Renal cortical epithelial cell (primary cell): ENCODE data around the gene TLN1. TPM values are rescaled to one million over a fixed set of nuclear protein-coding genes. Genes with fewer than 3 reads are reported as not detected.

ENCODE experiments used
- DNase-seq: peaks from one replicate; pipeline ENCODE4 v3.0.0-alpha.2; 2011; ENCODE audit warnings: low read depth
- total RNA-seq: library from RNA; depleted of rRNA; stranded (reverse); fragments of >200 nt; gene quantifications from 2 replicates; pipeline ENCODE4 v1.2.3, GENCODE V29; 2014

Gene TLN1
- total RNA-seq, 1 donor from 2014 or later, result 772 TPM

- DNase-seq, result no peak
Observed at GRCh38 chr9:35755071-35755470, 23.1 kb upstream of the TLN1 start.

- DNase-seq, result no peak
Observed at GRCh38 chr9:35754264-35754663, 22.3 kb upstream of the TLN1 start, which contains the start of gene MSMP. TSS of gene MSMP (minus strand) at chr9:35754276. CDS start at chr9:35754129, 147 bp downstream.

GRCh38 chr9:35753466-35753865 lies 21.5 kb upstream of the TLN1 start:
- DNase-seq, result no peak

DNA sequence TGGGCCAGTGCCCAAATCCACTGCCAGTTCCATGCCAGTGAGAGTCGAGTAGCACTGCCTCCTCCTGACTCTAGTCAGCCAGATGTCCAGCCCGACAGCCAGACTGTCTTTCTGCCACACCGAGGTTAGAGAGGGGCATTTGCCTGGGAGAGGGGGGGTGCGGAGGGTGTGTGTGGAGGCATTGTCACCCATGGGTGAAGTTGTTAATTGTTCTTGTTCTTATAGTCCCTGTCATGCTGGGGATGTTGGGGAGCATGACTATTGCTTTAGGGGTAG lies 18.2 kb upstream of the TLN1 start:
- DNase-seq, result no peak

DNA sequence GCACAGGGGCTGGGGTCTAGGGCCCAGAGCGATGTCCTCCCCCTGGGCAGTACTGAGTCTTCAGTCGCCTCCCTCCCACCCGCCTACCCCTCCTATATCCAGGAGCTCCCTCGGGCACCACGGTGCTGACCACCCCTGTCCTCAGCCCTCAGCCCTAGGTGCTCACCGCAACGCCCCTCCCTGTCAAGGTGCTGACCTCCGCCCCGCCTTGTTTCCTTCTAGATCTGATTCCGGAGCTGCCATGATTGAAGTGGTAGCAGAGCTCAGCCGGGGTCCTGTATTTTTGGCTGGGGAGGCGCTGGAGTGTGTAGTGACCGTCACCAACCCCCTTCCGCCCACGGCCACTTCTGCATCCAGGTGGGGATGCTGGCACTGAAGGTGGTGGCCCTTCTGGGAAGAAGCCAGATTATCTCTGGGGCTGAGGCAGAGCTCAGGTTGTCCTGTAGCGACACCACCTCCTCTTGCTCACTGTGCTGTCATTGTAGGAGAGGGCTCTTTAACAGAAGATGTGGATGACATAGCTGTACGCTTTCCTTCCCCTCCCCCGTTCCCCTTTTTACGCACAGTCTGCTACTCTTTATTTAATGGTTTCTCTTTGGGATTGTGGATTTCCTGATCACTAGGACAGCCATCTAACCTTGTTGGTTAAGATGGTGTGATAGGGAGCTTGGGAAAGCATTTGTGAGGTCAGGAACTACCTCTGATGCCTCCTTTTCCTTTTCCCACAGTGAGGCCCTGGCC lies 17.7 kb upstream of the TLN1 start:
- DNase-seq, result no peak

- peak; percentile 46 for DNase-seq
Observed at GRCh38 chr9:35748858-35749514, 17.0 kb upstream of the TLN1 start, which contains the start of the genes GBA2 and RGP1. TSS of gene GBA2 (minus strand) at chr9:35749228. CDS start at chr9:35748704, 524 bp downstream. TSS of gene RGP1 (plus strand) at chr9:35749287. CDS start at chr9:35749756, 469 bp downstream.

DNA sequence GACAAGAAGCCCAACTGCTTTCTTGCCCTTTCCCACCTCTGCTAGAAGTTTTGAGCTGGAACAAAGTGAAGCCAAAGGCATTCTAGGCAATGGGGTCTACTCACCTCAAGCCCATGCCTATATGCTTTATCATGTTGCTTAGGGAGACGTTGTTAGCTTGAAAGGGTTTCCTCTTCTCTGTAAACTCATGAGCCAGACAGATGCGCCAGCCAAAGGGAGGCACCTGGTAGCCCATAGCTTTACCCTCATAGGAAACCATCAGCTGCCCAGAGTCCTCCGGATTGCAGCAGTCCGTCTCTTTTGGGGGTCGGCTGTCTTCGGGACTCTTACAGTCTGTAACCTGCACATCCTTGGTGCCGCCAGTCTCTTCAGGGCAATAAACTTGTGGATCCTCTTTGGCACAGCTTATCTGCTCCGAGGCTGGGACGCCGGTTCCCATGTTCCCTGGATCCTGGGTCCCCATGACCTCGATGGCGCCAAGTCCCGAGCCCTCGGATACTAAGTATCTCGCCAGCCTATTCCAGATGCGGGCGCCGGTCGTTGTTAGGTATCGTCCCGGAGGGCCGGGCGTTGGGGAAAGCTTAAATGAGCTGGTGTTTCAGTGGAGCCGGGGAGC lies 16.4 kb upstream of the TLN1 start:
- DNase-seq, result no peak

DNA sequence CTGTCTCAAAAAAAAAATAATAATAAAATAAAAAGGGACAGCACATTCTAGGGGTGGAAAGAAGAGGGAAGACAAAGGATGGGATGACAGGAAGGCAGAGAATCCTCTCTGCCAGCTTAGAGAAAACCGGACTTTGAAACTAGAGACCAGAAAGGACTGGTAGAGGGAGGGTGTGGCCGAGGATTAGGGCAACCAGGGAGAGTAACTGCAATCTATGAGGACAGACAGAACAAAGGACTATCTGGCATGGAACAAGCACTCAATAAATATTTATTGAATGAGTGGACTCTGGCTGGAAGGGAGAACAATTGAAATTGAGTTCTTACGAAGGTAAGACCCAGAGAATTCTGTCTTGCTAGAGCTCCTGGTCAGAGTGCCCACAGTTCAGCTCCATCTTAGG lies 14.6 kb upstream of the TLN1 start:
- DNase-seq, result peak; percentile 38

GRCh38 chr9:35745569-35745968 lies 13.6 kb upstream of the TLN1 start:
- DNase-seq, result no peak

DNA sequence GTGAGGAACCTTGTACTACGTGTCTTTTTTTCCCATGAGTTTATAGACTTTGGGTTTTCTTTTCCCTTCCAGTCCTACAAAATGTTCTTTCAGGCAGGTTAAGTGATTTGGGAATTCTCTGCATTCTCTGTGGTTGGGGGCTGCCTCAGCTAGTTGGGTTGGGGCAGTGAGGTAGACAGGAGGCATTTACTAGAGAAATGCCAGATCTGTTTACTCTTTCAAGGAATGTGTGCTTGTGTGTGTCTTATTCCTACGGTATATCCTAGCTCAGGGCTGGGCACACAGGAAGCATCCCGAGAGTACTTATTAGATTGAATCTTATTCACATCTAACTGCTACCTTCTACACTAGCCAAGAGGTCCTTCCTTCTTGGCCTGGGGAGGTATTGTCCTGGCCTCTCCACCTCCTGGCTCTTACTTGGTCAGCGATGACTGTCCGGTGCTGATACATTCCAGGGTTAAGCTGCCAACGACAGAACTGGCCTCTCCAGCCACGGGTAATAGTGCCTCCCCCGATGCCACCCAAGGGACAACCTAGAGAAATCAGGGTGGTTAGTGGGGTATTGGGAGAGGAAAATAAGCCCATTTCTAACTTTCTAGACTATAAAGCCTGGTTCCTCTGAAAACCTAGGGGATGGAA lies 12.0 kb upstream of the TLN1 start:
- DNase-seq, result no peak

DNA sequence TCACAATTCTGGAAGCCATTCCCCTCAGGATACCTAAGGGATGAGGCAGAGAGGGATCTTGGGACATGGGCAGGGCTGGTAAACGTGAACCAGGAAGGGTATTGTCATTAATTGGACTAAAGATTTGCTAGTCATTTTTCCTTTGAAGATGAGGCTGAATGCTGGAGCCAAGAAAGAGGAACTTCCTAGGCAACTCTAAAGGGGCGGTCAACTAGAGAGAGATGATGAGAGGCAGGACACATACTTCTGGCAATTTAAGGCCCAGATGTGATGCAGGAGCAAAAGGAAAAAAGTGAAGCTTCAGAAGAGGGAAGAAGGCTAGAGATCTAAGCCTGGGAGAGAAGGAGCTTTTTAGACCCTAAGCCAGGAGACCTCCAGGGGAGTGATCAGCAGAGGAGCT lies 11.5 kb upstream of the TLN1 start:
- DNase-seq, result no peak

GRCh38 chr9:35741740-35742139 lies 9.7 kb upstream of the TLN1 start:
- DNase-seq, result no peak

DNA sequence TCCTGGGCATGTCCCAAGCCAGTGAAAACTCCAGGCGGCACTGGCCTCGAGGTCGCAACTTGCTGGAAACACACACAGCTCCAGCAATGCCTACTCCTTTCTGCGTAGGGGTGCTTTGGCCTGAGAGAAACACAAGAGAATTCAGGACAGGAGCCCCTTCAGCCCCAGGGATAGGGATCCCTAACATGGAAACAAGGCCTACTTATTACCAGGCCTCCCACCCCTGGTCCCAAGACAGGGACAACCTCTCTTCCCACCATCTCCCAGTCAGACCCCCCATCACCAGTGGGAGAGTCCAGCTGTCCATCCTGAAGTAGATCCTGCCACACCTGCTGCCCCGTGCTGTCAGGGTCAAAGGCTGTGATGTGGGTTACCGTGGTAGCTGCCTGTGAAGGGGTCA lies 8.2 kb upstream of the TLN1 start:
- DNase-seq, result no peak

GRCh38 chr9:35738924-35739323 lies 6.9 kb upstream of the TLN1 start:
- no peak for DNase-seq

GRCh38 chr9:35738186-35738585 lies 6.2 kb upstream of the TLN1 start:
- DNase-seq, result no peak

DNA sequence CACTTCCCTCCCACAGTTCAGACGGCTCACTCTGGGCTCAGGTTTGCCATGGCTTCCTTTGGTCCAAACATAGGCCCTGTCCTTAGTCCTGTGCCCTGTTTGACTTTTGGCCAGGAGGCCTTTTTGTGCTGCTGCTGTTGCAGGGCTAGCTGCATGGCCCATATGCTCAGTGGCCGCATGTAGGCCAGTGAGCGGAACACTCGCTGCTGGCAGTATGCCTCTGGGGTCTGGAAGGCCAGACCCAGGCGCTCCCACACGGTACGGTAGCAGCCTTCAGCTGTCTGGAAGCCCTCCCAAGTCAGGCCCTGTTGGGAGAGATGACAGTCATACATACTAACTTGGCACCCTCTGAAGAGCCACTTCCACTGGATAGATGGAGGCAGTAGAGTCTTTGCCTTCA lies 5.1 kb upstream of the TLN1 start:
- no peak for DNase-seq

- DNase-seq, result peak; percentile 71
Observed at GRCh38 chr9:35736201-35736633, 4.2 kb upstream of the TLN1 start.

- no peak for DNase-seq
Observed at GRCh38 chr9:35734096-35734495, 2.1 kb upstream of the TLN1 start.

DNA sequence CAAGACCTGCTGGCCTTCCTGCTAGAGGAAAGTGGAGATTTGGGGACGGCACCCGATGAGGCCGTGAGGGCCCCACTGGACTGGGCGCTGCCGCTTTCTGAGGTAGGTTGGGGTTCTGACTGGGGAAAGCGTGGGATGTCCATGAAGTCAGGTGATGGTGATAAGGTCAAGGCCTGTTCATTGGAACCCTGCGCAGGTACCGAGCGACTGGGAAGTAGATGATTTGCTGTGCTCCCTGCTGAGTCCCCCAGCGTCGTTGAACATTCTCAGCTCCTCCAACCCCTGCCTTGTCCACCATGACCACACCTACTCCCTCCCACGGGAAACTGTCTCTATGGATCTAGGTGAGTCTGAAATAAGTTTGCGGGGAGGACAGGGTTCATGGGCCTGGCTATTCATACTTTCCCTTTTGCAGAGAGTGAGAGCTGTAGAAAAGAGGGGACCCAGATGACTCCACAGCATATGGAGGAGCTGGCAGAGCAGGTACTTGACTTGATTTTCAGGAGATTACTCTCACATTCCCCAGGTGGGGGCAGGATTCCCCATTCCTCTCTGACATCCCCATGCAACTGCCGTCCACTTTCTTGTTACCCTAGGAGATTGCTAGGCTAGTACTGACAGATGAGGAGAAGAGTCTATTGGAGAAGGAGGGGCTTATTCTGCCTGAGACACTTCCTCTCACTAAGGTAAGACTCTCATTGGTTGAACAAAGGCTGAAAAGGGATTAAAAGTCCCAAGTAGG lies 976 bp upstream of the TLN1 start:
- peak; percentile 72 for DNase-seq

- no peak for DNase-seq
Observed at GRCh38 chr9:35731415-35732184, 395 bp downstream of the TLN1 start.

GRCh38 chr9:35730486-35730854 lies 1.5 kb downstream of the TLN1 start:
- DNase-seq, result no peak
